HG03159 (cell line): Measurements from ENCODE around the gene HGFAC.

Experiments
- ATAC-seq: cut with Tn5 transposase; IDR thresholded peaks from one replicate; pipeline ENCODE4 v1.9.1; 2021; ENCODE audit warnings: mild to moderate bottlenecking, moderate library complexity; ENCODE audit not compliant: unreplicated experiment

HGFAC gene

GRCh38 chr4:3471886-3472285 is 30.1 kb downstream of the HGFAC start:
- no peak for ATAC-seq

- ATAC-seq: no peak
These were observed 30.8 kb downstream of the HGFAC start for GRCh38 chr4:3472411-3473141.

GRCh38 chr4:3473181-3473950 is 31.6 kb downstream of the HGFAC start:
- no peak for ATAC-seq

GRCh38 chr4:3473996-3474765 is 32.4 kb downstream of the HGFAC start:
- no peak for ATAC-seq

- no peak for ATAC-seq
These were observed 33.4 kb downstream of the HGFAC start for GRCh38 chr4:3475041-3475712.

GRCh38 chr4:3475713-3476260 is 34.0 kb downstream of the HGFAC start:
- ATAC-seq: no peak

GRCh38 chr4:3476341-3476747 is 34.6 kb downstream of the HGFAC start:
- no peak for ATAC-seq

GRCh38 chr4:3476936-3477749 is 35.4 kb downstream of the HGFAC start:
- ATAC-seq: no peak

- ATAC-seq: no peak
These were observed 36.1 kb downstream of the HGFAC start for GRCh38 chr4:3477750-3478430.

GRCh38 chr4:3478446-3479357 is 36.9 kb downstream of the HGFAC start:
- no peak for ATAC-seq

GRCh38 chr4:3479358-3480101 is 37.8 kb downstream of the HGFAC start:
- ATAC-seq: no peak

- ATAC-seq: peak; percentile 43
These were observed 38.9 kb downstream of the HGFAC start for GRCh38 chr4:3480528-3481112.

- ATAC-seq: no peak
These were observed 39.4 kb downstream of the HGFAC start for GRCh38 chr4:3481113-3481531.

GRCh38 chr4:3481783-3482393 is 40.1 kb downstream of the HGFAC start:
- ATAC-seq: no peak

GRCh38 chr4:3482707-3483106 is 40.9 kb downstream of the HGFAC start:
- ATAC-seq: no peak

GRCh38 chr4:3483471-3483921 is 41.7 kb downstream of the HGFAC start:
- no peak for ATAC-seq
